Stimulated activated CD8-positive, alpha-beta memory T cell treated with anti-CD3 and anti-CD28 coated beads, Interleukin-12 subunit alpha, Interleukin-12 subunit beta, amount 100 ng/mL, for 24 hours (primary cell): Measurements from ENCODE around the gene EIF3M.
"Not testable (repeated sequence)": the region's sequence is repeated elsewhere in the genome, so short reads cannot be mapped to it uniquely, and the experiment has no call there.

Source experiments
- DNase-seq: peaks from one replicate; pipeline ENCODE4 v3.0.0-alpha.2; 2020; ENCODE audit errors: extremely low read depth

The EIF3M gene

GRCh38 chr11:32596114-32596513 lies 12.5 kb downstream of the EIF3M start:
- not testable (repeated sequence) for DNase-seq

- no peak for DNase-seq
Observed at GRCh38 chr11:32597921-32598320, 14.3 kb downstream of the EIF3M start.

GRCh38 chr11:32602657-32603415 lies 19.2 kb downstream of the EIF3M start:
- DNase-seq = no peak

GRCh38 chr11:32606220-32606619 lies 22.6 kb downstream of the EIF3M start:
- no peak for DNase-seq

GRCh38 chr11:32608826-32609225 lies 25.2 kb downstream of the EIF3M start:
- not testable (repeated sequence) for DNase-seq

- no peak for DNase-seq
Observed at GRCh38 chr11:32610797-32611352, 27.2 kb downstream of the EIF3M start.

GRCh38 chr11:32613500-32614151 lies 30.0 kb downstream of the EIF3M start:
- DNase-seq = no peak

- no peak for DNase-seq
Observed at GRCh38 chr11:32615422-32615821, 31.8 kb downstream of the EIF3M start.

GRCh38 chr11:32616903-32617302 lies 33.3 kb downstream of the EIF3M start:
- no peak for DNase-seq

- DNase-seq = no peak
Observed at GRCh38 chr11:32630844-32631243, 47.2 kb downstream of the EIF3M start.

- no peak for DNase-seq
Observed at GRCh38 chr11:32635819-32636218, 52.2 kb downstream of the EIF3M start.

GRCh38 chr11:32641361-32641760 lies 57.7 kb downstream of the EIF3M start:
- no peak for DNase-seq

- no peak for DNase-seq
Observed at GRCh38 chr11:32643526-32643925, 59.9 kb downstream of the EIF3M start.
